ENCODE results near the gene MEIOC. TPM values are rescaled to one million over a fixed set of nuclear protein-coding genes. Genes with fewer than 3 reads are reported as not detected.

Gene MEIOC
- total and polyA plus RNA-seq, 2 of the 8 experiments (the other 6 are each of a cell fraction or from before 2014, with no cell fraction given): 4.2 to 4.8 TPM

DNA sequence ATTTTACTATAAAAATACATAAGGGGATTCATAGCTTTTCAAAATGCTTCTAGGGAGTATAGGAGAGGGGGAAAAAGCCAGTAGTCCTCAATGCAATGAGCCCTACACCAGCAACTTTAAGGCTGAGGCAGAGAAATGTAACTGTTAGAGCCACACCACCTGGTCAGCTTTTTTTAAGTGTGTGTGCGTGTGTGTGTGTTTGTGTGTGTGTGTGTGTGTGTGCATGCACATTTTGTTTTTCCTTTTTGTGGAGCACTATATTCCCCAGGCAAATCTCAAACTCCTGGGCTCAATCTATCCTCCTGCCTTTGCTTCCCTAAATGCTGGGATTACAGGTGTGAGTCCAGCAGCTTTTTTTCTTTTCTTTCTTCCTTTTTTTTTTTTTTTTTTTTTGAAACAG lies 2.3 kb upstream of the MEIOC start:
- H2BK5ac ChIP-seq (ENCODE audit: low read depth, low read length): no peak overlapping the region
- TF ChIP-seq, protein P1, sequence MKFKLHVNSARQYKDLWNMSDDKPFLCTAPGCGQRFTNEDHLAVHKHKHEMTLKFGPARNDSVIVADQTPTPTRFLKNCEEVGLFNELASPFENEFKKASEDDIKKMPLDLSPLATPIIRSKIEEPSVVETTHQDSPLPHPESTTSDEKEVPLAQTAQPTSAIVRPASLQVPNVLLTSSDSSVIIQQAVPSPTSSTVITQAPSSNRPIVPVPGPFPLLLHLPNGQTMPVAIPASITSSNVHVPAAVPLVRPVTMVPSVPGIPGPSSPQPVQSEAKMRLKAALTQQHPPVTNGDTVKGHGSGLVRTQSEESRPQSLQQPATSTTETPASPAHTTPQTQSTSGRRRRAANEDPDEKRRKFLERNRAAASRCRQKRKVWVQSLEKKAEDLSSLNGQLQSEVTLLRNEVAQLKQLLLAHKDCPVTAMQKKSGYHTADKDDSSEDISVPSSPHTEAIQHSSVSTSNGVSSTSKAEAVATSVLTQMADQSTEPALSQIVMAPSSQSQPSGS (IDR thresholded peaks at IDR 0.05; ENCODE audit: low read length): no peak
- TF ChIP-seq, protein P2, sequence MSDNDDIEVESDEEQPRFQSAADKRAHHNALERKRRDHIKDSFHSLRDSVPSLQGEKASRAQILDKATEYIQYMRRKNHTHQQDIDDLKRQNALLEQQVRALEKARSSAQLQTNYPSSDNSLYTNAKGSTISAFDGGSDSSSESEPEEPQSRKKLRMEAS (IDR thresholded peaks at IDR 0.05): no peak
- TF ChIP-seq SIN3A (conservative IDR thresholded peaks at IDR 0.05 in 1 of 2, IDR thresholded peaks at IDR 0.05 in 1 of 2; ENCODE audit: low read depth in 1 of 2, low read length in 2 of 2): no peak
- TF ChIP-seq SP1 (IDR thresholded peaks at IDR 0.05; ENCODE audit: low read depth, low read length): no peak
- TF ChIP-seq SP4 (IDR thresholded peaks at IDR 0.05; ENCODE audit: low read length): no peak
- H3K18ac ChIP-seq (ENCODE audit: extremely low read depth, low read length): no peak overlapping the region
- no peaks in the 10 kb centered on the region; a peak in 1 of 7 replicates for H3K4me1 ChIP-seq (replicated peaks in 1 of 4; ENCODE audit: control insufficient read depth in 3 of 4, insufficient read depth in 4 of 4, low read length in 3 of 4)
- H3K4me2 ChIP-seq (ENCODE audit: insufficient read depth in 1 of 2, low read depth in 2 of 2, low read length in 2 of 2): no peak overlapping the region
- H3K9ac ChIP-seq (replicated peaks in 1 of 4; ENCODE audit: extremely low read depth in 1 of 4, low read depth in 3 of 4, low read length in 3 of 4): no peak overlapping the region
- no peak overlapping the region for H2AFZ ChIP-seq (ENCODE audit: low read length)
- H4K91ac ChIP-seq (replicated peaks; ENCODE audit: insufficient read length, low read length): no peak overlapping the region
- CTCF ChIA-PET (ENCODE audit: partially characterized antibody): interaction anchor here (0.9 to 1.5 kb wide), 2 partner anchors 18 to 121 kb away, joined by 4 to 8 read pairs; no protein-coding TSS in a partner anchor
- no peak overlapping the region for H2BK12ac ChIP-seq (ENCODE audit: low read depth, low read length)
- H2BK120ac ChIP-seq (replicated peaks; ENCODE audit: low read depth, low read length): no peak overlapping the region
- H4K8ac ChIP-seq (ENCODE audit: extremely low read depth, insufficient read depth, low read length): no peak overlapping the region
- H3K27me3 ChIP-seq (replicated peaks in 1 of 4; ENCODE audit: control insufficient read depth in 3 of 4, extremely low read depth in 1 of 4, insufficient read depth in 3 of 4, low read length in 3 of 4): peaks cover 2 to 36% (median 27%) of the 10 kb centered on the region in 4 experiments
- peaks cover 3% of the 10 kb centered on the region; the same call in 1 of the 2 replicates for H3K23me2 ChIP-seq (ENCODE audit: low read depth, low read length)
- no peaks in the 10 kb centered on the region for H3K79me2 ChIP-seq (ENCODE audit: control insufficient read depth in 1 of 2, insufficient read depth in 2 of 2, low read length in 2 of 2)
- H4K5ac ChIP-seq (ENCODE audit: insufficient read length, low read depth, low read length): no peak overlapping the region
- H3K79me1 ChIP-seq (ENCODE audit: low read depth, low read length): no peaks in the 10 kb centered on the region
- H3K9me3 ChIP-seq (ENCODE audit: insufficient read depth in 2 of 2, low read depth in 1 of 2, low read length in 1 of 2): peaks cover 2 to 3% of the 10 kb centered on the region in 2 experiments; a peak in 2 of 4 replicates
- 50% methylated on average over 1 of the region's 1 CpG; no CpG with 5 or more reads in 1 of the 2 experiments for WGBS, 2 experiments (ENCODE audit: extremely low coverage in 1 of 2, insufficient coverage in 1 of 2, insufficient read length in 1 of 2, insufficient replicate concordance in 2 of 2, low coverage in 1 of 2, low lambda C conversion rate in 2 of 2, missing lambda C conversion rate in 1 of 2)
- no peak overlapping the region for H2BK20ac ChIP-seq (ENCODE audit: low read length)
- no peak overlapping the region for H3K4me3 ChIP-seq (ENCODE audit: extremely low read depth in 1 of 4, insufficient read depth in 2 of 4, low read depth in 3 of 4, low read length in 4 of 4)
- no peak for DNase-seq (ENCODE audit: low read depth in 1 of 2, low spot score in 2 of 2)
- FAIRE-seq: no peak
- no peak overlapping the region for H3K56ac ChIP-seq (replicated peaks; ENCODE audit: insufficient read length, low read depth, low read length)
- no peak overlapping the region for H3K14ac ChIP-seq (ENCODE audit: insufficient read length)
- H4K20me1 ChIP-seq (replicated peaks in 1 of 2; ENCODE audit: control insufficient read depth in 1 of 2, insufficient read depth in 2 of 2, low read length in 2 of 2): no peaks in the 10 kb centered on the region
- POLR2A ChIA-PET (ENCODE audit: partially characterized antibody): interaction anchor here (1.0 kb wide), 1 partner anchor 121 kb away, joined by 3 read pairs; no protein-coding TSS in a partner anchor
- no peak overlapping the region for H3K4ac ChIP-seq (replicated peaks; ENCODE audit: insufficient read length, low read depth, low read length)
- no peak overlapping the region for H3K27ac ChIP-seq (ENCODE audit: low read depth, low read length)
- no peak overlapping the region for H3K23ac ChIP-seq (ENCODE audit: insufficient read length)
- H2BK15ac ChIP-seq (ENCODE audit: low read length): no peak overlapping the region
- H3K36me3 ChIP-seq (ENCODE audit: control insufficient read depth in 2 of 4, insufficient read depth in 4 of 4, low read length in 3 of 4): no peaks in the 10 kb centered on the region
- H2AK5ac ChIP-seq (ENCODE audit: low read depth, low read length): no peak overlapping the region

All from H1 (cell line).